Measurements from ENCODE around the gene PHF21B. TPM values are rescaled to one million over a fixed set of nuclear protein-coding genes. Genes with fewer than 3 reads are reported as not detected.

PHF21B gene
- total and polyA plus RNA-seq, 2 of the 8 experiments (the other 6 are each of a cell fraction or from before 2014, with no cell fraction given), result 19.3 to 68.1 TPM

DNA sequence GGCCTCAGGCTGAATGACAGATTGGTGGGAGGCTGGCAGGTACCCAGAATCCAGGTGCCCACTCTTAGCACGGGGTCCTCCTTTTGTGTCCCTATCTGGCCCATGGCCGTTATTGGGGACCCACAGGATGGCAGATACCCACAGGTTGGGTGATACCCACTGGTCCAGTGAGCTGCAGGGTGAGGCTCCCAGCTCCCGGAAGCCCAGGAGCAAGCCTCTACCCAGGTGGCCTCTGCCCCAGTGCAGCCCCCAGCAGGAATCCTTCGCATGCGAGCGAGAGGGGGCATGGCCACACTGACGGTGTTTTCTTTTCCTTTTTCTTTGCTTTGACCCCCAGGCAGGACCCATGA lies 116.1 kb downstream of the PHF21B start:
- Histone ChIP-seq H2BK5ac (ENCODE audit: low read depth, low read length) (no peak overlapping the region), H2BK15ac (ENCODE audit: low read length) (no peak overlapping the region), H2BK120ac (replicated peaks; ENCODE audit: low read depth, low read length) (no peak overlapping the region), H4K91ac (replicated peaks; ENCODE audit: insufficient read length, low read length) (no peak overlapping the region), H2BK12ac (ENCODE audit: low read depth, low read length) (no peak overlapping the region), H3K27ac (ENCODE audit: low read depth, low read length) (peak overlapping the region; percentile 51; the same call in 1 of the 2 replicates), H4K5ac (ENCODE audit: insufficient read length, low read depth, low read length) (no peak overlapping the region), H3K56ac (replicated peaks; ENCODE audit: insufficient read length, low read depth, low read length) (no peak overlapping the region), H3K4me1 (replicated peaks in 1 of 4; ENCODE audit: control insufficient read depth in 3 of 4, insufficient read depth in 4 of 4, low read length in 3 of 4) (peaks cover 0 to 7% (median 6%) of the 10 kb centered on the region in 4 experiments; a peak in 4 of 7 replicates), H3K4me2 (ENCODE audit: insufficient read depth in 1 of 2, low read depth in 2 of 2, low read length in 2 of 2) (no peak overlapping the region), H3K9me3 (ENCODE audit: insufficient read depth in 2 of 2, low read depth in 1 of 2, low read length in 1 of 2) (no peaks in the 10 kb centered on the region), H4K20me1 (replicated peaks in 1 of 2; ENCODE audit: control insufficient read depth in 1 of 2, insufficient read depth in 2 of 2, low read length in 2 of 2) (peaks cover 0 to 10% of the 10 kb centered on the region in 2 experiments), H3K27me3 (replicated peaks in 1 of 4; ENCODE audit: control insufficient read depth in 3 of 4, extremely low read depth in 1 of 4, insufficient read depth in 3 of 4, low read length in 3 of 4) (no peaks in the 10 kb centered on the region), H3K79me1 (ENCODE audit: low read depth, low read length) (no peaks in the 10 kb centered on the region; the same call in 1 of the 2 replicates), H4K8ac (ENCODE audit: extremely low read depth, insufficient read depth, low read length) (no peak overlapping the region), H3K9ac (replicated peaks in 1 of 4; ENCODE audit: extremely low read depth in 1 of 4, low read depth in 3 of 4, low read length in 3 of 4) (no peak overlapping the region), H3K23ac (ENCODE audit: insufficient read length) (no peak overlapping the region), H2AFZ (ENCODE audit: low read length) (no peak overlapping the region), H3K18ac (ENCODE audit: extremely low read depth, low read length) (no peak overlapping the region), H2BK20ac (ENCODE audit: low read length) (no peak overlapping the region), H3K79me2 (ENCODE audit: control insufficient read depth in 1 of 2, insufficient read depth in 2 of 2, low read length in 2 of 2) (no peaks in the 10 kb centered on the region), H3K36me3 (ENCODE audit: control insufficient read depth in 2 of 4, insufficient read depth in 4 of 4, low read length in 3 of 4) (peaks cover 6 to 26% (median 9%) of the 10 kb centered on the region in 4 experiments; a peak in 5 of 8 replicates), H2AK5ac (ENCODE audit: low read depth, low read length) (no peak overlapping the region), H3K23me2 (ENCODE audit: low read depth, low read length) (no peaks in the 10 kb centered on the region), H3K14ac (ENCODE audit: insufficient read length) (no peak overlapping the region), H3K4me3 (ENCODE audit: extremely low read depth in 1 of 4, insufficient read depth in 2 of 4, low read depth in 3 of 4, low read length in 4 of 4) (no peak overlapping the region), H3K4ac (replicated peaks; ENCODE audit: insufficient read length, low read depth, low read length) (no peak overlapping the region)
- no peak for DNase-seq (ENCODE audit: low read depth in 1 of 2, low spot score in 2 of 2)
- ChIA-PET POLR2A (ENCODE audit: partially characterized antibody) (no interaction called here), CTCF (ENCODE audit: partially characterized antibody) (no interaction called here)
- WGBS, 2 experiments (ENCODE audit: extremely low coverage in 1 of 2, insufficient coverage in 1 of 2, insufficient read length in 1 of 2, insufficient replicate concordance in 2 of 2, low coverage in 1 of 2, low lambda C conversion rate in 2 of 2, missing lambda C conversion rate in 1 of 2), result 92% methylated on average over 7 of the region's 7 CpGs; no CpG with 5 or more reads in 1 of the 2 experiments
- no peak for FAIRE-seq
- no peak for TF ChIP-seq EGR1 (IDR thresholded peaks at IDR 0.05; ENCODE audit: borderline replicate concordance, low read depth, low read length)
- TF ChIP-seq, protein P1, sequence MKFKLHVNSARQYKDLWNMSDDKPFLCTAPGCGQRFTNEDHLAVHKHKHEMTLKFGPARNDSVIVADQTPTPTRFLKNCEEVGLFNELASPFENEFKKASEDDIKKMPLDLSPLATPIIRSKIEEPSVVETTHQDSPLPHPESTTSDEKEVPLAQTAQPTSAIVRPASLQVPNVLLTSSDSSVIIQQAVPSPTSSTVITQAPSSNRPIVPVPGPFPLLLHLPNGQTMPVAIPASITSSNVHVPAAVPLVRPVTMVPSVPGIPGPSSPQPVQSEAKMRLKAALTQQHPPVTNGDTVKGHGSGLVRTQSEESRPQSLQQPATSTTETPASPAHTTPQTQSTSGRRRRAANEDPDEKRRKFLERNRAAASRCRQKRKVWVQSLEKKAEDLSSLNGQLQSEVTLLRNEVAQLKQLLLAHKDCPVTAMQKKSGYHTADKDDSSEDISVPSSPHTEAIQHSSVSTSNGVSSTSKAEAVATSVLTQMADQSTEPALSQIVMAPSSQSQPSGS (IDR thresholded peaks at IDR 0.05; ENCODE audit: low read length), result no peak
- TF ChIP-seq CBX8 (IDR thresholded peaks at IDR 0.05; ENCODE audit: borderline replicate concordance, low read depth, low read length), result no peak
- no peak for TF ChIP-seq KDM5A (IDR thresholded peaks at IDR 0.05; ENCODE audit: low read length)
- no peak for TF ChIP-seq CHD2 (IDR thresholded peaks at IDR 0.05; ENCODE audit: low read length)
- no peak for TF ChIP-seq SP2 (IDR thresholded peaks at IDR 0.05; ENCODE audit: low read length)
- TF ChIP-seq, protein P2, sequence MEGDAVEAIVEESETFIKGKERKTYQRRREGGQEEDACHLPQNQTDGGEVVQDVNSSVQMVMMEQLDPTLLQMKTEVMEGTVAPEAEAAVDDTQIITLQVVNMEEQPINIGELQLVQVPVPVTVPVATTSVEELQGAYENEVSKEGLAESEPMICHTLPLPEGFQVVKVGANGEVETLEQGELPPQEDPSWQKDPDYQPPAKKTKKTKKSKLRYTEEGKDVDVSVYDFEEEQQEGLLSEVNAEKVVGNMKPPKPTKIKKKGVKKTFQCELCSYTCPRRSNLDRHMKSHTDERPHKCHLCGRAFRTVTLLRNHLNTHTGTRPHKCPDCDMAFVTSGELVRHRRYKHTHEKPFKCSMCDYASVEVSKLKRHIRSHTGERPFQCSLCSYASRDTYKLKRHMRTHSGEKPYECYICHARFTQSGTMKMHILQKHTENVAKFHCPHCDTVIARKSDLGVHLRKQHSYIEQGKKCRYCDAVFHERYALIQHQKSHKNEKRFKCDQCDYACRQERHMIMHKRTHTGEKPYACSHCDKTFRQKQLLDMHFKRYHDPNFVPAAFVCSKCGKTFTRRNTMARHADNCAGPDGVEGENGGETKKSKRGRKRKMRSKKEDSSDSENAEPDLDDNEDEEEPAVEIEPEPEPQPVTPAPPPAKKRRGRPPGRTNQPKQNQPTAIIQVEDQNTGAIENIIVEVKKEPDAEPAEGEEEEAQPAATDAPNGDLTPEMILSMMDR (IDR thresholded peaks at IDR 0.05; ENCODE audit: control extremely low read depth in 1 of 3, insufficient read depth in 1 of 3, low read depth in 1 of 3, low read length in 3 of 3), result no peak
- no peak for TF ChIP-seq CBX5 (IDR thresholded peaks at IDR 0.05; ENCODE audit: low read depth, low read length)
- TF ChIP-seq RBBP5 (IDR thresholded peaks at IDR 0.05; ENCODE audit: borderline replicate concordance, low read depth, low read length), result no peak
- TF ChIP-seq RXRA (IDR thresholded peaks at IDR 0.05; ENCODE audit: insufficient read depth, low read depth, low read length), result no peak
- no peak for TF ChIP-seq BACH1 (IDR thresholded peaks at IDR 0.05; ENCODE audit: low read length)

Data from H1 (cell line).